Measurements from ENCODE around the gene ANKLE2. TPM values are rescaled to one million over a fixed set of nuclear protein-coding genes. Genes with fewer than 3 reads are reported as not detected.
A peak's percentile ranks its signal among the peaks of the same experiment; 100 is the strongest.

ANKLE2 gene
- total and polyA plus RNA-seq, 2 of the 13 experiments (the other 11 are each of a cell fraction or from before 2014, with no cell fraction given): 35.3 to 37.1 TPM

DNA sequence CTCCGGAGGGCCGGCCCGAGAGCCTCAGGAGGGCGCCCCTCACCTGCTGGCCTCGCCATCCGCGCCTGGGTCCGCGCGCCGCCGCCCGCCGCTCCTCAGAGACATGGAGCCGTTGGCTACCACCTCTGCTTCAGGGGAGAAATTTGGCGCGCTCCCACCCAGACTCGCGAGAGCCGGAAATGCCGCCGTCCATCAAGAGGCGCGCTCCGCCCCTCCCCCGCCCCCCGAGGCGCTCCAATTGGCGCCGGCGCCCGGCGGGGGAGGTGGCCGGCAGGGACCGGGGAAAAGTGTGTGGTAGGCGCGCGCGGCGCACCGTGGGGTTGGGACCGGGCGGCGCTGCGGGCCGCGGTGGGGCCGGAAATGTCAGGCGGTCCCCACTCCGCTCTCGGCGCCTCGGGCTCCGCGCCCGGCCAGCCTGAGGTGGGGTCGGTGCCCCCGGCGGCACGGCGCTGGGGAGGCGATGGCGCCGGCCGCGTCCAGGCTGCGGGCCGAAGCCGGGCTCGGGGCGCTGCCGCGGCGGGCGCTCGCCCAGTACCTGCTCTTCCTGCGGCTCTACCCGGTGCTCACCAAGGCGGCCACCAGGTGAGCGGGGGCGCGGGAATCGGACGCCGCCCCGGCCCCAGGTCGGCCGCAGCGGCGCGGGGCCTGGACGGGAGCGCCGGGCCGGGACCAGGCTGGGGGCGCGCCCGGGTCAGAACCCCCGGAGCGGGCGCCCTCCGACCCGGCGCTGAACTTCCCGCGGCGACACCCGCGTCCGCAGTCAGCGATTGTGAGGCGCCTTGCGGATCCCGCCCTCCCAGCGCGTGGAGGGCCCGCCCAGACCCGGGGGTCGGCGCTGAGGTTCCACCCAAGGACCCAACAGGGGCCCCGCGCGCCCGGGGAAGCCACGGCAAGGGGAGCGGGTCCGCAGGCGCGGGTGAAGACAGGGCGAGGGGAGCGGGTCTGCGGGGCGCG is 74.1 kb downstream of the ANKLE2 start, which contains the start of the genes POLE and PXMP2 (continued):
- TF ChIP-seq HNRNPK (IDR thresholded peaks at IDR 0.05; ENCODE audit: low read depth, low read length, poor library complexity, severe bottlenecking): peak; percentile 20
- TF ChIP-seq HMG20B (CRISPR knock-in tag; conservative IDR thresholded peaks at IDR 0.05): no peak
- TF ChIP-seq NCOA2 (CRISPR knock-in tag; IDR thresholded peaks at IDR 0.05): peak; percentile 17; the same call in 1 of the 2 replicates
- peak; percentile 64; the same call in 1 of the 2 replicates for TF ChIP-seq ZNF749 (CRISPR knock-in tag; IDR thresholded peaks at IDR 0.05; ENCODE audit: borderline replicate concordance)
- TF ChIP-seq ZSCAN31 (CRISPR knock-in tag; IDR thresholded peaks at IDR 0.05; ENCODE audit: low read depth): 0 out of 2 replicates have a peak, but pooled peaks have one; percentile 30
- no peak for TF ChIP-seq GLMP (CRISPR knock-in tag; IDR thresholded peaks at IDR 0.05; ENCODE audit: borderline replicate concordance)
- TF ChIP-seq PHF8 (CRISPR knock-in tag; IDR thresholded peaks at IDR 0.05): peak; percentile 64
- TF ChIP-seq JUND (CRISPR knock-in tag; IDR thresholded peaks at IDR 0.05): 0 out of 2 replicates have a peak, but pooled peaks have one; percentile 43
- 0 out of 2 replicates have a peak, but pooled peaks have one; percentile 61 for TF ChIP-seq ZNF678 (CRISPR knock-in tag; IDR thresholded peaks at IDR 0.05)
- TF ChIP-seq, protein P1, sequence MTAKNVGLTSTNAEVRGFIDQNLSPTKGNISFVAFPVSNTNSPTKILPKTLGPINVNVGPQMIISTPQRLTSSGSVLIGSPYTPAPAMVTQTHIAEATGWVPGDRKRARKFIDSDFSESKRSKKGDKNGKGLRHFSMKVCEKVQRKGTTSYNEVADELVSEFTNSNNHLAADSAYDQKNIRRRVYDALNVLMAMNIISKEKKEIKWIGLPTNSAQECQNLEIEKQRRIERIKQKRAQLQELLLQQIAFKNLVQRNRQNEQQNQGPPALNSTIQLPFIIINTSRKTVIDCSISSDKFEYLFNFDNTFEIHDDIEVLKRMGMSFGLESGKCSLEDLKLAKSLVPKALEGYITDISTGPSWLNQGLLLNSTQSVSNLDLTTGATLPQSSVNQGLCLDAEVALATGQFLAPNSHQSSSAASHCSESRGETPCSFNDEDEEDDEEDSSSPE (CRISPR knock-in tag; IDR thresholded peaks at IDR 0.05): peak; percentile 98
- TF ChIP-seq ZFX (CRISPR knock-in tag; IDR thresholded peaks at IDR 0.05; ENCODE audit: low read depth): peak; percentile 74
- TF ChIP-seq, protein P2, sequence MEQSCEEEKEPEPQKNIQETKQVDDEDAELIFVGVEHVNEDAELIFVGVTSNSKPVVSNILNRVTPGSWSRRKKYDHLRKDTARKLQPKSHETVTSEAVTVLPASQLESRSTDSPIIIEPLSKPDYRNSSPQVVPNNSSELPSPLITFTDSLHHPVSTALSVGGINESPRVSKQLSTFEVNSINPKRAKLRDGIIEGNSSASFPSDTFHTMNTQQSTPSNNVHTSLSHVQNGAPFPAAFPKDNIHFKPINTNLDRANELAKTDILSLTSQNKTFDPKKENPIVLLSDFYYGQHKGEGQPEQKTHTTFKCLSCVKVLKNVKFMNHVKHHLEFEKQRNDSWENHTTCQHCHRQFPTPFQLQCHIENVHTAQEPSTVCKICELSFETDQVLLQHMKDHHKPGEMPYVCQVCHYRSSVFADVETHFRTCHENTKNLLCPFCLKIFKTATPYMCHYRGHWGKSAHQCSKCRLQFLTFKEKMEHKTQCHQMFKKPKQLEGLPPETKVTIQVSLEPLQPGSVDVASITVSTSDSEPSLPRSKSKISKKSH (CRISPR knock-in tag; IDR thresholded peaks at IDR 0.05; ENCODE audit: borderline replicate concordance): 0 out of 2 replicates have a peak, but pooled peaks have one; percentile 35
- TF ChIP-seq TFDP1 (CRISPR knock-in tag; IDR thresholded peaks at IDR 0.05; ENCODE audit: borderline replicate concordance): peak; percentile 97
- no peak for TF ChIP-seq ZMYM2 (CRISPR knock-in tag; IDR thresholded peaks at IDR 0.05)
- TF ChIP-seq ZNF547 (CRISPR knock-in tag; IDR thresholded peaks at IDR 0.05): peak; percentile 47; the same call in 1 of the 2 replicates
- no peak for TF ChIP-seq ZBTB7B (CRISPR knock-in tag; IDR thresholded peaks at IDR 0.05)
- 0 out of 2 replicates have a peak, but pooled peaks have one; percentile 30 for TF ChIP-seq ZNF501 (CRISPR knock-in tag; IDR thresholded peaks at IDR 0.05)
- peak; percentile 43; the same call in 1 of the 2 replicates for TF ChIP-seq KDM5A (IDR thresholded peaks at IDR 0.05; ENCODE audit: borderline replicate concordance, low read length)
- TF ChIP-seq BORCS8-MEF2B (CRISPR knock-in tag; IDR thresholded peaks at IDR 0.05): peak; percentile 58; the same call in 1 of the 2 replicates
- no peak for TF ChIP-seq REXO4 (CRISPR knock-in tag; IDR thresholded peaks at IDR 0.05; ENCODE audit: borderline replicate concordance)
- 0 out of 4 replicates have a peak, but pooled peaks of 1 of the 2 experiments have one; percentile 11 for TF ChIP-seq ATF4 (CRISPR knock-in tag; IDR thresholded peaks at IDR 0.05)
- peak; percentile 20; the same call in 1 of the 2 replicates for TF ChIP-seq SIX4 (CRISPR knock-in tag; IDR thresholded peaks at IDR 0.05)
